Keratinocyte (primary cell): ENCODE data around the gene VKORC1L1.
"Not testable (repeated sequence)": the region's sequence is repeated elsewhere in the genome, so short reads cannot be mapped to it uniquely, and the experiment has no call there.

Experiments
- EZH2 ChIP-seq: IDR thresholded peaks from one replicate; pipeline ENCODE4 v1.6.1; 2012; ENCODE audit warnings: inconsistent platforms, mild to moderate bottlenecking, low read length, moderate library complexity
- TF ChIP-seq, protein P1 (sequence below), 3 experiments: IDR thresholded peaks in 1 of 3; conservative IDR thresholded peaks in 1 of 3; optimal IDR thresholded peaks in 1 of 3; 2 replicates in 2 of 3; 3 replicates in 1 of 3; pipeline versions ENCODE3 to v1.5.1; 2011; ENCODE audit warnings: low read length in 3 of 3, mild to moderate bottlenecking in 3 of 3, moderate library complexity in 2 of 3, control low read depth in 1 of 3, inconsistent platforms in 1 of 3; ENCODE audit not compliant: insufficient read depth in 2 of 3; ENCODE audit errors: extremely low read depth in 1 of 3

- TF ChIP-seq, protein P1, sequence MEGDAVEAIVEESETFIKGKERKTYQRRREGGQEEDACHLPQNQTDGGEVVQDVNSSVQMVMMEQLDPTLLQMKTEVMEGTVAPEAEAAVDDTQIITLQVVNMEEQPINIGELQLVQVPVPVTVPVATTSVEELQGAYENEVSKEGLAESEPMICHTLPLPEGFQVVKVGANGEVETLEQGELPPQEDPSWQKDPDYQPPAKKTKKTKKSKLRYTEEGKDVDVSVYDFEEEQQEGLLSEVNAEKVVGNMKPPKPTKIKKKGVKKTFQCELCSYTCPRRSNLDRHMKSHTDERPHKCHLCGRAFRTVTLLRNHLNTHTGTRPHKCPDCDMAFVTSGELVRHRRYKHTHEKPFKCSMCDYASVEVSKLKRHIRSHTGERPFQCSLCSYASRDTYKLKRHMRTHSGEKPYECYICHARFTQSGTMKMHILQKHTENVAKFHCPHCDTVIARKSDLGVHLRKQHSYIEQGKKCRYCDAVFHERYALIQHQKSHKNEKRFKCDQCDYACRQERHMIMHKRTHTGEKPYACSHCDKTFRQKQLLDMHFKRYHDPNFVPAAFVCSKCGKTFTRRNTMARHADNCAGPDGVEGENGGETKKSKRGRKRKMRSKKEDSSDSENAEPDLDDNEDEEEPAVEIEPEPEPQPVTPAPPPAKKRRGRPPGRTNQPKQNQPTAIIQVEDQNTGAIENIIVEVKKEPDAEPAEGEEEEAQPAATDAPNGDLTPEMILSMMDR (optimal IDR thresholded peaks at IDR 0.05 in 1 of 3, IDR thresholded peaks at IDR 0.05 in 1 of 3, conservative IDR thresholded peaks at IDR 0.05 in 1 of 3; ENCODE audit: extremely low read depth in 1 of 3, insufficient read depth in 2 of 3, low read length in 3 of 3) = not testable (repeated sequence)
- TF ChIP-seq EZH2 = not testable (repeated sequence)
These were observed 36.2 kb upstream of the VKORC1L1 start for GRCh38 chr7:65836684-65837083.
